ENCODE results near the gene SEMA6C.

Gene SEMA6C

GRCh38 chr1:151135433-151136385 is 10.7 kb downstream of the SEMA6C start:
- no peaks in the 10 kb centered on the region for H3K36me3 ChIP-seq (replicated peaks)
- no peak overlapping the region for H3K27ac ChIP-seq
- no peak for DNase-seq
- in situ Hi-C loops (cut with HindIII; ENCODE audit: low pct_ligation_motif_present, low sequenced_read_pairs): no loop called here
- H3K4me3 ChIP-seq (ENCODE audit: low read depth, low read length): no peak overlapping the region
- no peaks in the 10 kb centered on the region for H3K27me3 ChIP-seq (replicated peaks)
- TF ChIP-seq, protein P1, sequence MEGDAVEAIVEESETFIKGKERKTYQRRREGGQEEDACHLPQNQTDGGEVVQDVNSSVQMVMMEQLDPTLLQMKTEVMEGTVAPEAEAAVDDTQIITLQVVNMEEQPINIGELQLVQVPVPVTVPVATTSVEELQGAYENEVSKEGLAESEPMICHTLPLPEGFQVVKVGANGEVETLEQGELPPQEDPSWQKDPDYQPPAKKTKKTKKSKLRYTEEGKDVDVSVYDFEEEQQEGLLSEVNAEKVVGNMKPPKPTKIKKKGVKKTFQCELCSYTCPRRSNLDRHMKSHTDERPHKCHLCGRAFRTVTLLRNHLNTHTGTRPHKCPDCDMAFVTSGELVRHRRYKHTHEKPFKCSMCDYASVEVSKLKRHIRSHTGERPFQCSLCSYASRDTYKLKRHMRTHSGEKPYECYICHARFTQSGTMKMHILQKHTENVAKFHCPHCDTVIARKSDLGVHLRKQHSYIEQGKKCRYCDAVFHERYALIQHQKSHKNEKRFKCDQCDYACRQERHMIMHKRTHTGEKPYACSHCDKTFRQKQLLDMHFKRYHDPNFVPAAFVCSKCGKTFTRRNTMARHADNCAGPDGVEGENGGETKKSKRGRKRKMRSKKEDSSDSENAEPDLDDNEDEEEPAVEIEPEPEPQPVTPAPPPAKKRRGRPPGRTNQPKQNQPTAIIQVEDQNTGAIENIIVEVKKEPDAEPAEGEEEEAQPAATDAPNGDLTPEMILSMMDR (IDR thresholded peaks at IDR 0.05; ENCODE audit: low read depth, low read length, missing control alignments): peak; percentile 21

DNA sequence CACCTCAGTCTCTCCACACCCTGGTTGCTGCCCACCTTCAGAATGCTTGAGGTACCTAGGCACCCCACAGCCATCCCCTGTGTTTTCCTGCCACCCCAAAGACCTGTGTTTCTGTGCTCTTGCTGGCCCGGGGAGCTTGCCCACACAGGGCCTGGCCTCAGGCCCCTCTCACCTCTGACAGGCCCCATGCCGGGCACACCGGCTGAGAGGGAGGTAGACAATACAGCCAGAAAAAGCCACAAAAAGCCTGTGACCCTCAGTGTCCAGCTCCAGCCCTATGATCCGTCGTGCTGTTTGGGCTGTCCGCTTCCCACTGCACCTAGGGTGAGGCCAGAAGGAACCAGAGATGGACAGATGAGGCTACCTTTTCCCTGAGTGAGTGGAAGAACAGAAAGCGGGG is 11.4 kb downstream of the SEMA6C start:
- in situ Hi-C loops (cut with HindIII; ENCODE audit: low pct_ligation_motif_present, low sequenced_read_pairs): no loop called here
- no peak for DNase-seq
- TF ChIP-seq, protein P1 (IDR thresholded peaks at IDR 0.05; ENCODE audit: low read depth, low read length, missing control alignments): no peak
- no peak overlapping the region for H3K4me3 ChIP-seq (ENCODE audit: low read depth, low read length)
- H3K27me3 ChIP-seq (replicated peaks): no peaks in the 10 kb centered on the region
- no peak overlapping the region for H3K27ac ChIP-seq
- no peaks in the 10 kb centered on the region for H3K36me3 ChIP-seq (replicated peaks)

- in situ Hi-C loops (cut with HindIII; ENCODE audit: low pct_ligation_motif_present, low sequenced_read_pairs): no loop called here
- DNase-seq: no peak
- no peaks in the 10 kb centered on the region for H3K36me3 ChIP-seq (replicated peaks)
- H3K27ac ChIP-seq: no peak overlapping the region
- H3K4me3 ChIP-seq (ENCODE audit: low read depth, low read length): no peak overlapping the region
- TF ChIP-seq, protein P1 (IDR thresholded peaks at IDR 0.05; ENCODE audit: low read depth, low read length, missing control alignments): no peak
- H3K27me3 ChIP-seq (replicated peaks): no peaks in the 10 kb centered on the region
Measured at GRCh38 chr1:151134396-151134795, 12.0 kb downstream of the SEMA6C start.

GRCh38 chr1:151133018-151133806 is 13.2 kb downstream of the SEMA6C start:
- TF ChIP-seq, protein P1 (IDR thresholded peaks at IDR 0.05; ENCODE audit: low read depth, low read length, missing control alignments): no peak
- no peak for DNase-seq
- in situ Hi-C loops (cut with HindIII; ENCODE audit: low pct_ligation_motif_present, low sequenced_read_pairs): no loop called here
- Histone ChIP-seq H3K27ac (no peak overlapping the region), H3K4me3 (ENCODE audit: low read depth, low read length) (no peak overlapping the region), H3K27me3 (replicated peaks) (no peaks in the 10 kb centered on the region), H3K36me3 (replicated peaks) (no peaks in the 10 kb centered on the region)

DNA sequence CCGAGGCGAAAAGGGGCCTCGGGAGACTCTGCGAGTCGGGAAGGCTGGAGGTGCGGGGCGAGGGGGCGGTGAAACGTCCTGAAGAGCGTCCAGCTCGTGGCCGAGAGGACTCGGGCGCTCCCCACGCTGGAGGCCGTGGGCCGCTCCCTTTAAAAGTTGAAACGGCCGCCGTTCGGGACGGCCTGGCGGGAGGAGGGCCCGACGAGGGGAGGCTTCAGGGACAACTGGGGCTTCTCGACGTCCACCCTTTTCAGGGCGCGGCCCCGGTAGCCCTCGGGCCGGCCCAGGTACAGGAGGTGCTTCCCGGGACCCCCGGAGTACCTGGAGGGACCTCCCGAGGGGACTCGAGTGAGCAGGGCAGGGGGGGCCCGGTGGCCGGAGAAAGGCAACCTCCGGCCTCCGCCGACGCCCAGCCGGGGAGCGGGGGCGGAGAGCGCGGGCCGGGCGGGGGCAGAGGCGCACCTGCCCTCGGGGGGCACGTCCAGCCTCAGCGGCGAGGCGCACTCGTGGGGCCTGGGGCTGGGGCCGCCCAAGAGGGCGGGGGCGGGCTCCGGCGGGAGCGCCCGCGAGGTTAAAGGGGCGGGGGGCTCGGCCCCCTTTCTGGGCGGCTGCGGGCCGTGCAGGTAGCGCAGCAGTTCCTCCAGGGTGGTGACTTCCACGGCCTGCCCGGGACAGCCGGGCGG is 14.0 kb downstream of the SEMA6C start:
- Histone ChIP-seq H3K27ac (no peak overlapping the region), H3K27me3 (replicated peaks) (no peaks in the 10 kb centered on the region), H3K36me3 (replicated peaks) (no peaks in the 10 kb centered on the region), H3K4me3 (ENCODE audit: low read depth, low read length) (no peak overlapping the region)
- TF ChIP-seq, protein P1 (IDR thresholded peaks at IDR 0.05; ENCODE audit: low read depth, low read length, missing control alignments): no peak
- DNase-seq: no peak
- in situ Hi-C loops (cut with HindIII; ENCODE audit: low pct_ligation_motif_present, low sequenced_read_pairs): no loop called here
